ENCODE results near the gene SLC17A3. TPM values are rescaled to one million over a fixed set of nuclear protein-coding genes. Genes with fewer than 3 reads are reported as not detected.

Gene SLC17A3, protein sequence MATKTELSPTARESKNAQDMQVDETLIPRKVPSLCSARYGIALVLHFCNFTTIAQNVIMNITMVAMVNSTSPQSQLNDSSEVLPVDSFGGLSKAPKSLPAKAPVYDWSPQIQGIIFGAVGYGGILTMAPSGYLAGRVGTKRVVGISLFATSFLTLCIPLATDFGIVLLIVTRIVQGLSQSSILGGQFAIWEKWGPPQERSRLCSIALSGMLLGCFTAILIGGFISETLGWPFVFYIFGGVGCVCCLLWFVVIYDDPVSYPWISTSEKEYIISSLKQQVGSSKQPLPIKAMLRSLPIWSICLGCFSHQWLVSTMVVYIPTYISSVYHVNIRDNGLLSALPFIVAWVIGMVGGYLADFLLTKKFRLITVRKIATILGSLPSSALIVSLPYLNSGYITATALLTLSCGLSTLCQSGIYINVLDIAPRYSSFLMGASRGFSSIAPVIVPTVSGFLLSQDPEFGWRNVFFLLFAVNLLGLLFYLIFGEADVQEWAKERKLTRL
- not detected in 2 replicates for total RNA-seq

DNA sequence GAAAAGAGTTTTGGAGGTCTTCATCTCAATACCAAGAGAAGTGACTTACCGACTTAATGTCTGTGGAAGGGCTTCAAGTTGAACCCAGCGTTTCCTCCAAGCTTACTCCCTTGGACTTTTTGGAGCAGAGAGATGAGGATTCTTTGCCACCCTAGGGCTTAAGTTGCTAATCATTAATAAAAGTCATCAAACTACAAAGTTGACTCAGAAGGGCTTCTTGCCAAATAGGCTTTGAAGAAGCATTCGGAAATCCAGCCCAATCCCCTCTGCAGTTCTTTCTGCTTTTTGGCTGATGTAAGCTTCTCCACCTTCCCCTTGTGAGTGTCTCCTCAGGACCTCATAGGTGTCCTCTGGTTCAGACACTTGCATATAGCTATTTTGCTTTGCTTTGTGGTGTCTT lies at the start of gene SLC17A3:
TSS of gene SLC17A3 (minus strand) at position 126 of the 400 bp plus-strand sequence. CDS start 5,856 bp downstream, outside the sequence.

GRCh38 chr6:25831532-25832306 lies 42.3 kb downstream of the SLC17A3 start, which contains the start of gene SLC17A1:
Gene SLC17A1, minus strand, starts transcription at chr6:25832052. Its CDS starts 1,495 bp downstream, at chr6:25830557.

Other genes with a start within 250 kb of the SLC17A3 start
- gene SCGN, start 222.0 kb downstream of the SLC17A3 start, total RNA-seq, result not detected in 2 replicates
- gene SLC17A4, start 119.5 kb downstream of the SLC17A3 start, total RNA-seq, result not detected in 2 replicates
- gene SLC17A1, start 42.2 kb downstream of the SLC17A3 start, total RNA-seq, result not detected in 2 replicates
- not detected in 2 replicates for gene SLC17A2, start 56.4 kb upstream of the SLC17A3 start, total RNA-seq
- 10.6 and 11.4 TPM in 2 replicates for gene TRIM38, start 88.6 kb upstream of the SLC17A3 start, total RNA-seq
- 18.1 and 25.2 TPM in 2 replicates for gene HFE, start 213.2 kb upstream of the SLC17A3 start, total RNA-seq

Data from hair follicle dermal papilla cell (primary cell).